Activated CD8-positive, alpha-beta T cell treated with anti-CD3 and anti-CD28 coated beads, Interleukin-2, amount 10 ng/mL, durations not matched to agents 7 days and 5 days (primary cell): ENCODE measurements around the gene CDH4. TPM values are rescaled to one million over a fixed set of nuclear protein-coding genes. Genes with fewer than 3 reads are reported as not detected.
"Not testable (repeated sequence)": the region's sequence is repeated elsewhere in the genome, so short reads cannot be mapped to it uniquely, and the experiment has no call there.

Experiments
- ATAC-seq: fragments of 150-1000 bp; cut with Tn5 transposase; one replicate; pipeline ENCODE4 v1.10.0; 2021; ENCODE audit warnings: moderate library complexity
- CTCF ChIA-PET: fragments of 350-600 bp; sonication (Branson Sonifier 250); formaldehyde crosslinking; loops from one replicate; lab custom pipeline; 2021; ENCODE audit warnings: antibody characterized with exemption; lab: Charles Lee
- POLR2A ChIA-PET: fragments of 350-600 bp; sonication (Branson Sonifier 250); formaldehyde crosslinking; loops from one replicate; lab custom pipeline; 2021; ENCODE audit warnings: antibody characterized with exemption; lab: Charles Lee
- DNase-seq: peaks from one replicate; pipeline ENCODE4 v3.0.0-alpha.2; 2020
- H3K27ac Mint-ChIP-seq: one replicate; pipeline ENCODE4 v1.8.0; 2021; ENCODE audit warnings: mild to moderate bottlenecking, mixed read lengths
- H3K27me3 Mint-ChIP-seq: one replicate; pipeline ENCODE4 v1.8.0; 2021; ENCODE audit warnings: low read depth, mixed read lengths
- H3K36me3 Mint-ChIP-seq: one replicate; pipeline ENCODE4 v1.8.0; 2021; ENCODE audit warnings: low read depth, mixed read lengths
- H3K4me1 Mint-ChIP-seq: one replicate; pipeline ENCODE4 v1.8.0; 2021; ENCODE audit warnings: low read depth, mixed read lengths
- H3K4me3 Mint-ChIP-seq: one replicate; pipeline ENCODE4 v1.8.0; 2021; ENCODE audit warnings: mild to moderate bottlenecking, mixed read lengths
- H3K9me3 Mint-ChIP-seq: one replicate; pipeline ENCODE4 v1.8.0; 2022; ENCODE audit warnings: mixed read lengths; ENCODE audit not compliant: insufficient read depth
- total RNA-seq, 2 experiments: library from RNA; stranded (reverse); gene quantifications; one replicate each; pipeline ENCODE4 v1.2.3, GENCODE V29; 2021

CDH4 gene
- total RNA-seq, 2 experiments from 2014 or later, result 0.05 to 0.13 TPM

DNA sequence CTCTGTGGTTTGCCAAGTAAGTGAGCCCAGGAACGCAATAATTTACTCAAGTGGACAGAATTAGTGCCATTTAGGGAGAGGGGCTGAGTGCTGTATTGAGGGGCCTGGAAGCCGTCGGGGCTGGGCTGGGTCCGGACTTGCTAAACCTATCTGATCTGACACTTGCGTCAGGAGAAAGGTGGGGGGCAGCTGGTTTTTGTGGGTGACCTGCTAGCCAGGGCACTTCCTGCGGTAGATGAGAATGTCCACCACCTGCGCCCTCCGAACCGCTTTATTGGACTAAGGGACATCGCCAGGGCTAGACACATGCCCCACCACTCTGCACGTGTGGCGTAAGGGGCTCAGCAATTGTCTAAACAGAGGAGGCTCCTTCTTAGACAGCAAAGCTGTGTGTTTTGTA is 139.1 kb downstream of the CDH4 start:
- H3K27me3 Mint-ChIP-seq, result no peaks in the 10 kb centered on the region
- ChIA-PET POLR2A (no interaction called here), CTCF (no interaction called here)
- no peaks in the 10 kb centered on the region for H3K4me1 Mint-ChIP-seq
- no peak overlapping the region for H3K4me3 Mint-ChIP-seq
- no peaks in the 10 kb centered on the region for H3K36me3 Mint-ChIP-seq
- DNase-seq (no peak), ATAC-seq (no peak)
- peaks cover 3% of the 10 kb centered on the region for H3K9me3 Mint-ChIP-seq
- no peak overlapping the region for H3K27ac Mint-ChIP-seq

DNA sequence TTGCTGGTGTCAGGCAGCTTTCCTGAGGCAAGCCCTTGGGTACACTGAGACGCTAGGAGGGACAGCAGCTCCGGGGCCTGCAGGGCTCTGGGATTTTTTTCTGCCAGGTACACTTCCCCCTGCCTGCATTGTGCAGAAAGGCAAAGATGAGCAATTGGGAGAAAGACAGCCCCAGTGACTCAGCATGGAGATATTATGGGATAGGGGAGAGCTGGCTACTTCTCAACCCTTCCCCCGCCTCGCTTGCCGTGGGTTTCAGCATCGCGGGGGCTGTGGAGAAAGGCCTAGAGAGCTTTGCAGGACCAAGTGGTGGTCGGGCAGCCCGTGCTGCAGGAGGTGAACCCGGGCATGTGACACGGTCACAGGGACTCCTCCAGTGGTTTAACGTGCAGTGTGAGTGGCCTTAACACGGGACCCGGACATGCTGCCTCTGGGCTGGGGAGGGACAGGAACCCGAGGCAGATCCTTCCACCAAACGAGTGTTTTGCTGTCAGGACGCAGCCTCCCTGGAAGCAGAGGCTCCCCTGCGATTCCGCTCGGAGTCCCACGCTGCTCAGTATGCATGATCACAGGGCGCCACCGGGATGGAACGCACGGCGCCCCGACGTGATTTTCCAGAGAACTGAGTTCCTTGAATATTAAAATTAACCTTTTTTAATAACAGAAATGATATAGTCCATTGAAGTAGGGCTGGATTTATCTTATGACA is 139.9 kb downstream of the CDH4 start:
- POLR2A ChIA-PET, result no interaction called here
- DNase-seq (no peak), ATAC-seq (no peak)
- CTCF ChIA-PET, result no interaction called here
- H3K27ac Mint-ChIP-seq, result no peak overlapping the region
- H3K36me3 Mint-ChIP-seq, result no peaks in the 10 kb centered on the region
- no peak overlapping the region for H3K4me3 Mint-ChIP-seq
- H3K4me1 Mint-ChIP-seq, result no peaks in the 10 kb centered on the region
- H3K27me3 Mint-ChIP-seq, result no peaks in the 10 kb centered on the region
- peaks cover 3% of the 10 kb centered on the region for H3K9me3 Mint-ChIP-seq

DNA sequence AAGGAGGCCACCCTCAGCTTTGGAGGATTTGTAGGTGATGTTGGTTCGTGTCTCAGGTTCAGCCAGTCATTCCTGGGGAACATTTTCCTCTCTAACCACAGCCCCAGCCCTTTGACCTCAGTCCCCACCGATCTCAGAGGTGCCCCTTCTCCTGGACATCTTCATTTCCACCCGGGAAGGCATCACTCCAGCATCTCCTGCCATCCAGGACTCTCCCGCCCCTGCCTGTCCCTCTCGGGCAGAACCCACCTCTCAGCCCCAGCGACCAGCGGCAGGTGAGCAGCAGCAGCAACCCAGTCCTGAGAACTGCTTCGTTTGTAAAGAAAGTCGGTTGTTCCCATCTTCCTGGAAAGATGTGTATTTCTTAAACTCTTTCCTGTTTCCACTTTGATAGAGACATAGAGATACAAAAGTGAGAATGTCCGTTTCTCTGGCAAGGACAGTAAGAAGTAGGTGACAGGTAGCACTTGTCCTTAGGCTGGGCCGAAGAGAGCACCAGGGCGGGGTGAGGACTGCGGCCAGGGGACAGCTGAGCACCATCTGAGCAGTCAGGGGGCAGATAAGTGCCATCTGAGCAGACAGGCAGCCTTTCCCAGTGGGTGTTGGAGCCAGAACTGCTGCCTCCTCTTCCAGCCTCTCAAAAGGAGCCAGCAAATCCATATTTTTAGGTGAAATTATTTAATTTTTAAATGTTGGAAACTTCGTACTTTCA is 142.2 kb downstream of the CDH4 start:
- CTCF ChIA-PET, result no interaction called here
- no peaks in the 10 kb centered on the region for H3K27me3 Mint-ChIP-seq
- DNase-seq, result no peak
- H3K4me1 Mint-ChIP-seq, result no peaks in the 10 kb centered on the region
- no peaks in the 10 kb centered on the region for H3K36me3 Mint-ChIP-seq
- H3K4me3 Mint-ChIP-seq, result no peak overlapping the region
- POLR2A ChIA-PET, result no interaction called here
- no peak overlapping the region for H3K27ac Mint-ChIP-seq
- peaks cover 3% of the 10 kb centered on the region for H3K9me3 Mint-ChIP-seq
- ATAC-seq, result no peak

DNA sequence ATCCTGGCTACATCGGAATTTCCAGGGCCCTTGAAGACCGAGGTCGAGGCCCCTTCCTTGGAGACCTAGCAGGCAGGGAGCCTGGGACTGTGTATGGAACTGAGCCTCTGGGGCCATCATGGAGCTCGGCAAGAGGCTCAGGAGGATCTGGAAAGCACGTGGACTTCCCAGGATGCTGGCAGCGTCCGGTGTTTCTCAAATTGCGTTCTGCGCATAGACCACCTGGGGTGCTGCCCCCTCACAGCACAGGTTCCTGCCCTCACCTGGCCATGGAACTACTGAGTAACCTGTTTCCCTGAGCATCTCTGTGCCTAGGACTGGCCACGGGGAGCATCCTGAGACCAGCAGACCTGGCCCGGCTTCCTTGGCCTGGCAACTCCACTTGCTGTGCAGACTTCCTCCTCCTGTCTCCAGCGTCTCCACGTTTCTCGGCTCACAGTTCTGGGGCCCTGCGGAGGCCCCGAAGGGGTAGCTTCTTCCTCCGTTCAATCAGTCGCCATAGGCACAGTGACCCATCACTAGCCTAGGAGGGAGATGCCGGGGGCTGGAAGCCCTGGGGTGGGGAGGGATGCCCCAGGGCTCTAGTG is 144.3 kb downstream of the CDH4 start:
- ChIA-PET POLR2A (no interaction called here), CTCF (no interaction called here)
- H3K9me3 Mint-ChIP-seq, result no peaks in the 10 kb centered on the region
- no peaks in the 10 kb centered on the region for H3K4me1 Mint-ChIP-seq
- no peaks in the 10 kb centered on the region for H3K27me3 Mint-ChIP-seq
- no peak overlapping the region for H3K4me3 Mint-ChIP-seq
- no peaks in the 10 kb centered on the region for H3K36me3 Mint-ChIP-seq
- ATAC-seq (no peak), DNase-seq (no peak)
- no peak overlapping the region for H3K27ac Mint-ChIP-seq

- no peak for DNase-seq
- H3K27ac Mint-ChIP-seq, result no peak overlapping the region
- ChIA-PET POLR2A (no interaction called here), CTCF (no interaction called here)
- no peaks in the 10 kb centered on the region for H3K36me3 Mint-ChIP-seq
- H3K27me3 Mint-ChIP-seq, result no peaks in the 10 kb centered on the region
- H3K4me3 Mint-ChIP-seq, result no peak overlapping the region
- no peak for ATAC-seq
- H3K4me1 Mint-ChIP-seq, result no peaks in the 10 kb centered on the region
- no peaks in the 10 kb centered on the region for H3K9me3 Mint-ChIP-seq
These were observed 145.1 kb downstream of the CDH4 start for GRCh38 chr20:61397146-61397545.

- Mint-ChIP-seq H3K9me3 (no peaks in the 10 kb centered on the region), H3K27ac (no peak overlapping the region), H3K36me3 (no peaks in the 10 kb centered on the region), H3K4me1 (no peaks in the 10 kb centered on the region), H3K4me3 (no peak overlapping the region), H3K27me3 (no peaks in the 10 kb centered on the region)
- ATAC-seq, result no peak
- CTCF ChIA-PET, result no interaction called here
- no peak for DNase-seq
- POLR2A ChIA-PET, result no interaction called here
These were observed 145.7 kb downstream of the CDH4 start for GRCh38 chr20:61397790-61398189.

GRCh38 chr20:61399433-61399832 is 147.4 kb downstream of the CDH4 start:
- no peak for ATAC-seq
- H3K4me1 Mint-ChIP-seq, result no peaks in the 10 kb centered on the region
- CTCF ChIA-PET, result no interaction called here
- no peaks in the 10 kb centered on the region for H3K9me3 Mint-ChIP-seq
- POLR2A ChIA-PET, result no interaction called here
- H3K4me3 Mint-ChIP-seq, result no peak overlapping the region
- no peaks in the 10 kb centered on the region for H3K27me3 Mint-ChIP-seq
- H3K27ac Mint-ChIP-seq, result no peak overlapping the region
- H3K36me3 Mint-ChIP-seq, result no peaks in the 10 kb centered on the region
- DNase-seq, result no peak

GRCh38 chr20:61400499-61400898 is 148.4 kb downstream of the CDH4 start:
- no peak for DNase-seq
- H3K36me3 Mint-ChIP-seq, result no peaks in the 10 kb centered on the region
- no peak overlapping the region for H3K27ac Mint-ChIP-seq
- ATAC-seq, result no peak
- H3K9me3 Mint-ChIP-seq, result no peaks in the 10 kb centered on the region
- H3K27me3 Mint-ChIP-seq, result no peaks in the 10 kb centered on the region
- H3K4me1 Mint-ChIP-seq, result no peaks in the 10 kb centered on the region
- ChIA-PET POLR2A (no interaction called here), CTCF (no interaction called here)
- H3K4me3 Mint-ChIP-seq, result no peak overlapping the region

GRCh38 chr20:61404303-61404702 is 152.2 kb downstream of the CDH4 start:
- no peaks in the 10 kb centered on the region for H3K27me3 Mint-ChIP-seq
- DNase-seq, result no peak
- H3K27ac Mint-ChIP-seq, result no peak overlapping the region
- no peak for ATAC-seq
- POLR2A ChIA-PET, result no interaction called here
- CTCF ChIA-PET, result no interaction called here
- no peaks in the 10 kb centered on the region for H3K4me1 Mint-ChIP-seq
- H3K36me3 Mint-ChIP-seq, result no peaks in the 10 kb centered on the region
- H3K9me3 Mint-ChIP-seq, result peaks cover 3% of the 10 kb centered on the region
- no peak overlapping the region for H3K4me3 Mint-ChIP-seq

DNA sequence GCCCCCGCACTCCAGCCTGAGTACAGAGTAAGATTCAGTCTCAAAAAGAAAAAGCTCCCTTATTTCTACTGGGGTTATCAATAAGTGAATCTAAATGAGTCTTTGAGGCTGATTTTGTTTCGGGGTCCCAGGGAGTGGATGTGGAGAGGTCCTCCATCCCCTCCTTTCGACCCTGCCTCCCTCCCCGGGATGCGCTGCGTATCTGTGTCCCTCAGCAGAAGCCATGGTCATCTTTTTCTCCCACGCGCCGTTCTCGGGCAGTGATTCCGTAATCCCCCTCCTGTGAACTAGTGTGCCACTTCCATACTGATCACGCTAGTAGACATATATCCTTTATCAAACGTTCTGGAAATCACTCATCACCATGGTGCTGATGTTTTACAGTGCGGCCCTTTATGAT is 152.9 kb downstream of the CDH4 start:
- no peak for ATAC-seq
- H3K27me3 Mint-ChIP-seq, result no peaks in the 10 kb centered on the region
- CTCF ChIA-PET, result no interaction called here

DNA sequence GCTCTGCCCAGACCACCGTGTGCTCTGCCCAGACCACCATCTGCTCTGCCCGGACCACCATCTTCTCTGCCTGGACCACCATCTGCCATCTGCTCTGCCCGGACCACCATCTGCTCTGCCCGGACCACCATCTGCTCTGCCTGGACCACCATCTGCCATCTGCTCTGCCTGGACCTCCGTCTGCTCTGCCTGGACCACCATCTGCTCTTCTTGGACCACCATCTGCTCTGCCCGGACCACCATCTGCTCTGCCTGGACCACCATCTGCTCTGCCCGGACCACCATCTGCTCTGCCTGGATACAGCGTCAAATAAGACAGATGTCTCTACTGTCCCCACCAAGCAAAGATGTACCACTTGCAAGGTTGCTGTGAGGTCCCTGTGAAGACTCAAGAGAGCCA is 154.7 kb downstream of the CDH4 start:
- H3K36me3 Mint-ChIP-seq, DNase-seq, H3K4me1 Mint-ChIP-seq, H3K27me3 Mint-ChIP-seq, ATAC-seq, POLR2A ChIA-PET, H3K27ac Mint-ChIP-seq, CTCF ChIA-PET, H3K9me3 Mint-ChIP-seq, H3K4me3 Mint-ChIP-seq: not testable (repeated sequence)

More for the DNA sequence above, 152.9 kb downstream of the CDH4 start:
- H3K4me3 Mint-ChIP-seq, result no peak overlapping the region
- H3K27ac Mint-ChIP-seq, result no peak overlapping the region
- POLR2A ChIA-PET, result no interaction called here
- no peaks in the 10 kb centered on the region for H3K4me1 Mint-ChIP-seq
- DNase-seq, result no peak
- H3K36me3 Mint-ChIP-seq, result no peaks in the 10 kb centered on the region
- peaks cover 3% of the 10 kb centered on the region for H3K9me3 Mint-ChIP-seq

GRCh38 chr20:61407561-61407960 is 155.5 kb downstream of the CDH4 start:
- Mint-ChIP-seq H3K27ac (no peak overlapping the region), H3K4me1 (no peaks in the 10 kb centered on the region), H3K27me3 (no peaks in the 10 kb centered on the region), H3K9me3 (peaks cover 3% of the 10 kb centered on the region), H3K4me3 (no peak overlapping the region), H3K36me3 (no peaks in the 10 kb centered on the region)
- no peak for DNase-seq
- ChIA-PET CTCF (no interaction called here), POLR2A (no interaction called here)
- no peak for ATAC-seq
